ENCODE measurements around the gene KNL1.
"Not testable (repeated sequence)": the region's sequence is repeated elsewhere in the genome, so short reads cannot be mapped to it uniquely, and the experiment has no call there.

Gene KNL1

GRCh38 chr15:40676906-40677305, 82.9 kb downstream of the KNL1 start:
- DNase-seq, result not testable (repeated sequence)

- DNase-seq, result no peak
Observed at GRCh38 chr15:40680151-40680550, 86.1 kb downstream of the KNL1 start.

GRCh38 chr15:40680959-40681358, 86.9 kb downstream of the KNL1 start:
- not testable (repeated sequence) for DNase-seq

GRCh38 chr15:40684381-40684780, 90.3 kb downstream of the KNL1 start:
- DNase-seq, result no peak

- no peak for DNase-seq
Observed at GRCh38 chr15:40685376-40685775, 91.3 kb downstream of the KNL1 start.

GRCh38 chr15:40688932-40689799, 95.1 kb downstream of the KNL1 start:
- no peak for DNase-seq

- DNase-seq, result no peak
Observed at GRCh38 chr15:40691737-40692136, 97.7 kb downstream of the KNL1 start.

GRCh38 chr15:40693904-40694687, 100.0 kb downstream of the KNL1 start:
- DNase-seq, result no peak

GRCh38 chr15:40694688-40695468, 100.8 kb downstream of the KNL1 start, which contains the start of gene RAD51:
TSS of gene RAD51 (plus strand) at chr15:40695174. CDS start at chr15:40698759, 3,585 bp downstream.
- peak; percentile 91 for DNase-seq

- no peak for DNase-seq
Observed at GRCh38 chr15:40695469-40695890, 101.4 kb downstream of the KNL1 start.

GRCh38 chr15:40696228-40696627, 102.2 kb downstream of the KNL1 start:
- no peak for DNase-seq

GRCh38 chr15:40697916-40698315, 103.9 kb downstream of the KNL1 start:
- DNase-seq, result no peak

GRCh38 chr15:40702077-40702476, 108.0 kb downstream of the KNL1 start:
- DNase-seq, result no peak

GRCh38 chr15:40706121-40706520, 112.1 kb downstream of the KNL1 start:
- DNase-seq, result no peak

Data from activated CD4-positive, alpha-beta T cell treated with anti-CD3 and anti-CD28 coated beads, Interleukin-2, amount 50 U/mL, for 1 hour (primary cell).